NCI-H1417 (cell line): Measurements from ENCODE around the gene ECEL1.
"Not testable (repeated sequence)": the region's sequence is repeated elsewhere in the genome, so short reads cannot be mapped to it uniquely, and the experiment has no call there.

Experiments
- DNase-seq, 3 experiments: peaks; one replicate each; lab custom pipeline; 2025; lab: John Stamatoyannopoulos, UW

Gene ECEL1

DNA sequence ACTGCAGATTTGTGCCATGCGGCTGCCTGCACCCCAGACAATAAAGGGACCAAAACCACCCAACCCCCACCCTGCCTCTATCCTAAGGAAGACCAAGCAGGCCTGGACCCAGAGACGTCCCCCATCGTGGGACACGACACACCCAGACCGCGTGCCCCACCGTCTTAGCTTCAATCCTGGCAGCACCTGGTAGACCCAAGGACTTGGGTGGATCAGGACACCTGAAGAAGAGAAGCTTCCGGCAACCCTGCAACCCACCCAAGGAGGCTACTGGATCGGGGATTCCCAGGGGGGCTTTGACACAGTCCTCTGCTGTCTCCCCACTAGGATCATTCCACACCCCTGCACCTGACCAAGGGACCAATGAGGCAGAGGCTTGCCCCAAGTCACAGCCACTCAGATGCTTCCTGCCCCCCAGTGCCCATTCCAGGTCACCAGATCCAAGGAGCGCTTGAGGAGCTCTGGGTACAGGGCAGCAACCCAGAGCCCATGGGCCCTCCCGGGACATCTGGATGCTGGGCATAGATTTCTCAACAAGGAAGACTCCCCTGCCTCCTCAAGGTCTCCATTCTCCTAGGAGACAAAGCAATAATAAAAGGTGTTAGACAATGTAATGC is 28.1 kb downstream of the ECEL1 start:
- DNase-seq, result no peak

DNA sequence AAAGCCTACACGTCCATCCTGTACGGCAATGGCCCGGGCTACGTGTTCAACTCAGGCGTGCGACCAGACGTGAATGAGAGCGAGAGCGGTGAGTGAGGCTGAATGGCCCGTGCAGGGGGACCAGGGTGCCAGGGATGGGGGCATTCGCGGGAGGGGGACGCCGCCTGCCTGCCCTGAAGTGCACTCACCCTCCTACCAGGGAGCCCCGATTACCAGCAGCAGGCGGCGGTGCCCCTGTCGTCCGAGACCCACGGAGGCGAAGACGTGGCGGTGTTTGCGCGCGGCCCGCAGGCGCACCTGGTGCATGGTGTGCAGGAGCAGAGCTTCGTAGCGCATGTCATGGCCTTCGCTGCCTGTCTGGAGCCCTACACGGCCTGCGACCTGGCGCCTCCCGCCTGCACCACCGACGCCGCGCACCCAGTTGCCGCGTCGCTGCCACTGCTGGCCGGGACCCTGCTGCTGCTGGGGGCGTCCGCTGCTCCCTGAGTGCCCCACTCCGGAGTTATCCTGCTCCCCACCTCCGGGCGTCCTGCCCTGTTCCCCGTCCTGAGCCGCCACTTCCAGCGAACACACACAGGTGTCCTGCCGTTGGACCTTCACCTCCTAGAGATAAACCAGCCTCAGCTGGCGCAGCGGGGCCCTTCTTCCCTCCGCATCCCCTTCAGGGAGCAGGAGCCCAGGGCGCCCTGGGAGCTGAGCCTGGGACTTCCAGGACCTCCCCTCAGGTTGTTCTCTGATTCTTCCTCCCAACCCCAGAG is 28.8 kb downstream of the ECEL1 start:
- no peak for DNase-seq

DNA sequence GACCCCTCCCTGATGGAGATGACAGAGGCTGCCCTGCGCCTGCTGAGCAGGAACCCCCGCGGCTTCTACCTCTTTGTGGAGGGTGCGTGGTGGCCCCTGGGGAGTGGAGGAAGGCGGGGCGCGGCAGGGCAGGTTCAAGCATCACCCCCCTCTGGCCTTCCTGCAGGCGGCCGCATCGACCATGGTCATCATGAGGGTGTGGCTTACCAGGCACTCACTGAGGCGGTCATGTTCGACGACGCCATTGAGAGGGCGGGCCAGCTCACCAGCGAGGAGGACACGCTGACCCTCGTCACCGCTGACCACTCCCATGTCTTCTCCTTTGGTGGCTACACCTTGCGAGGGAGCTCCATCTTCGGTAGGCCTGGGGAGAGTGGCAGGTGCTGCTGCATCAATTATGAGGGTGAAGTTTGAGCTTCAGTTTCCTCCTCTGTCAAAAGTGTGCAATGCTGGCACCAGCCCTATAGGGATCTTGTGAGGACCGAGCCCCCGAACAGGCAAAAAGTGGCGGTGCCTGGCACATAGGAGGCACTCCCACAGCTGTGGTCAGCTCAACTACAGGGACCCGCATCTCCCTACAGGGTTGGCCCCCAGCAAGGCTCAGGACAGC is 29.5 kb downstream of the ECEL1 start:
- no peak for DNase-seq

GRCh38 chr2:232457121-232458011 is 30.3 kb downstream of the ECEL1 start:
- DNase-seq, result no peak

- DNase-seq, result no peak
Observed at GRCh38 chr2:232456296-232457120, 31.1 kb downstream of the ECEL1 start.

GRCh38 chr2:232455426-232456255 is 32.0 kb downstream of the ECEL1 start, which contains the start of gene ALPI:
Gene ALPI (plus strand): TSS chr2:232456153. CDS start chr2:232456200, 47 bp downstream.
- no peak for DNase-seq

DNA sequence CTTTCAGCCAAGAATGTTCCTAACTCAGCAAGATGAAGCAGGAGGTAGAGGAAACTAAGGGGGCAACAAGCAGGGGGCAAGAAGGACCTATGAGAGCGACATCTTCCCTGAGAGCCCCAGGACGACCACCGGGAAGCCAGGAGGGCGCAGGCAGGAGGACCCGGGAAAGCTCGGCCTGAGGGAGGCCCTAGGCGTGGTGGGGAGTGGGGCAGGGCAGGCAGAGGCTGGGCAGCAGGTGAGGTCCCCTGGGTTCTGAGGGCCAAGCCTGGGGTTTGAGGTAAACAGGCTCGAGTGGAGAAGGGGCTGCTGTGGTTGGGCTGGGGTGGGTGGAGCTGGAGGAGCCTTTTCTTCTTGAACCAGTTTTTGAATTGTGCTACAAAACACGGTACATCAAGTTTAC is 33.0 kb downstream of the ECEL1 start:
- no peak for DNase-seq

- DNase-seq, result not testable (repeated sequence)
Observed at GRCh38 chr2:232451645-232452044, 36.0 kb downstream of the ECEL1 start.

DNA sequence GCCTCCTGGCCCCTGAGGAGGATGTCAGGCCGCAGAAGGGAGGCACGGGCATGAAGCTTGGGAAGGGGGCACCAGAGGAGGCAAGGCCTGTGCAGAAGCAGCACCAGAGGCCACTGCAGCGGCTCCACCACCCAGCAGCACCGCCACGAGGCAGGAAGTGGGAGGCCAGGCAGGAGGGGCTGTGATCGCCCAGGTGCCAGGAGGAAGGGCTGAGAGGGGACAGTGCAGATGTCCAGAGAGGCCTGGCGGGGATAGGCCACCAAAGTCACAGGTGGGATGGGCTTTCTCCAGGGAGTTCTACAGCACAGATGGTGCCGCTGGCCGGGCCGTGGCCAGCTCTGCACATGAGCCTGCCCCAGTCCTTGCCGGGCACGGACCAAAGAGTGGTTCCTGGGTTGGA is 37.7 kb downstream of the ECEL1 start:
- DNase-seq, result no peak

DNA sequence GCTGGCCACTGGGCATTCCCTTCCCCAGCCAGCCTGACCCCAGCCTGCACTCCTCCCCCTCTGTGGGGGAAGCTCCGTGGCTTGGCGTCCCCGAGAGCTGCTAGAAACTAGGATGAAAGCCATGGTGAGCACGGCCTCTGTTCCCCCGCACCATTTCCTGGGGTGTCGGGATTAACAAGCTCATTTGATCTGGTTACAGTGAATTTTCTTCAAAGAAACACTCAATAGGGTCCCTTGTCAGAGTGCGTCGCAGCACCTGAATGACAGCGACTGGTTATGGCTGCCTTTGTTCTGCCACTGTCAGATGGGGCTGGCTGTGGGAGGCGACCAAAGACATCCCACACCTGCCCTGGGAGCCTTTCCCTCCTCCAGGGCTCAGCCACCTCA is 39.3 kb downstream of the ECEL1 start:
- peak in 1 of 3 experiments; percentile 19 for DNase-seq

- DNase-seq, result no peak
Observed at GRCh38 chr2:232447638-232448303, 39.9 kb downstream of the ECEL1 start.

GRCh38 chr2:232447091-232447620 is 40.5 kb downstream of the ECEL1 start:
- no peak for DNase-seq

GRCh38 chr2:232446266-232446777 is 41.3 kb downstream of the ECEL1 start:
- peak in 1 of 3 experiments; percentile 10 for DNase-seq

- DNase-seq, result not testable (repeated sequence)
Observed at GRCh38 chr2:232445149-232445885, 42.3 kb downstream of the ECEL1 start.

DNA sequence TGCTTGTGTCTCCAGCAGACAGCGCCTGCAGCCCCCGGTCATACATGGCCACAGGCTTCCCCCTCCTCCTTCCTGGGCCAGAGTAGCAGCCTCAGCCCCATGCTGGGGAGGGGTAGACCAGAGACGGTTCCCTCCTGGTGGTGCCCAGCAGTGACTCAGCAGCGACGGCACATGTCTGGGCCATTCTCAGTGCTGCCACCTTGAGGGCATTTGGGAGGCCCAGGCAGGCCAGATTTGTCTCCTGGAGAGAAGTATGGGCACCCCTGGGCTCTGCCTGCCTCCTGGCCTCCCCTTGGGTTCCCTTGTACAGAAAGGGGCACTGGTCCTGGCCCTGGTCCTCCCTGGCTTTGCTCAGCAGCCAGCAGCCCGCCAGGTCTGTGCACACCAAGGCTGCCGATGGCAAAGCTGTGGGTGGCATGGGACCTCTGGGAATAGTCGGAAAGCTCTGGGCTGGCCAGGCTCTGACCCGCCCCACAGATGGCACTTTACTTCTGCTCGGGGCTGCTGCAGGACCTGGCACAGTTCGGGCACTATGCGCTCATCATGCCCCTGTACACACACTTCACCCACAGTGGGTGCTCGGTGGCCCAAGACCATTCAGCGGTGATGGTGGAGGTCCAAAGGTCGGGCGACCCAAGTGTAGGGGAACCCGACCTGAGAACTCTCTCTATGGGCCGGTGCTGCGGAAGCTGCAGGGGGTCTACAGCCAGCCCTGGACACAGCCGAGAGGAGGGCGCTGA is 43.1 kb downstream of the ECEL1 start:
- peak in 1 of 3 experiments; percentile 19 for DNase-seq

DNA sequence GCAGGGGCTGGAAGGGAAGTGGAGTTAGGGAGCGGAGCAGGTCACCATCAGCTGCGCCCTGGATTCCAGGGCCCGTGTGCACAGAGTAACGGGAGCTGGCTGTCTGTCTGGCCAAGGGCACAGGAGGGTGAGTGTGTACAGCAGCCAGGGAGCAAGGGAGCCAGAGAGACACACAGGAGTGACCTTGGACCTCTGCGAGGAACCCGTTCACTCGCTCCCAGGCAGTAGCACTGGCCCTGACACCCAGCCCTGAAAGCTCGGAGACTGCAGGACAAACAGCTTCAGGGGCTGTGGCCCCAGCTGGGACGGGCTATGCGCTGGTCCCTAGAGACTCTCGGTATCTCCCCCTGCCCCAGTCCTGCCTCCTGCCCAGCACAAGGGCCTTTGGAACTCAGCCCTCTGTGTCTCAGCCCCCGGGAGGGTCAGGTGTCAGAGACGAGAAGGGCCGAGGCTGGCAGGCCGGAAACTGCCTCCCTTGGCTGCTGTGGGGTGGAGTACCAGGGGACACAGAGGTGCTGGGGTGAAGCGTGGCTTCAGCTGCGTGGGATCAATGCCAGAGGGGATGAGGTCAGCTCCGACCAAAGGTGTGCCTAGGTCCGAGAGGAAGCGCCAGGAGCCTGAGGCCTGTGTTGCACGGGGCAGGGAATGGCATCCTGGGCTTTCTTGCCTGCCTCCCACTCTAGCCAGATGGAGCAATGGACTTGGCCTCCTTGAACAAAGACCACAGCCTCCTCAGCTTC is 43.8 kb downstream of the ECEL1 start:
- not testable (repeated sequence) for DNase-seq

GRCh38 chr2:232443047-232443446 is 44.6 kb downstream of the ECEL1 start:
- DNase-seq, result not testable (repeated sequence)
